K562 (cell line): ENCODE measurements around the gene TACC3. TPM values are rescaled to one million over a fixed set of nuclear protein-coding genes. Genes with fewer than 3 reads are reported as not detected.

Source experiments
- C11orf30 ChIP-seq: fragments of 450-650 bp; IDR thresholded peaks from 2 replicates; pipeline ENCODE4 v1.6.1; 2016; ENCODE audit warnings: low read depth, mild to moderate bottlenecking
- CEBPB ChIP-seq: fragments of 450-650 bp; IDR thresholded peaks from 2 replicates; pipeline ENCODE4 v1.6.1; 2016; ENCODE audit warnings: missing genetic modification characterization, missing compliant biosample characterization
- HMGN3 ChIP-seq: IDR thresholded peaks from 2 replicates; pipeline ENCODE4 v1.6.1; 2011; ENCODE audit warnings: borderline replicate concordance, low read depth, mild to moderate bottlenecking, mixed read lengths, low read length; ENCODE audit not compliant: insufficient read length; ENCODE audit errors: extremely low read depth
- NCOR1 ChIP-seq: fragments of 450-650 bp; IDR thresholded peaks from 2 replicates; pipeline ENCODE4 v1.6.1; 2016; ENCODE audit warnings: mild to moderate bottlenecking, moderate library complexity
- SMARCE1 ChIP-seq: fragments of 450-650 bp; IDR thresholded peaks from 2 replicates; pipeline ENCODE4 v1.7.1; 2016; ENCODE audit warnings: mild to moderate bottlenecking
- ZNF263 ChIP-seq: sonication (generic); formaldehyde crosslinking; IDR thresholded peaks from 2 replicates; pipeline ENCODE4 v1.8.0; 2022; ENCODE audit warnings: mild to moderate bottlenecking, missing genetic modification reagents, borderline replicate concordance
- polyA plus RNA-seq, 8 experiments: library from polyadenylated mRNA; depleted of rRNA in 4 of 8; stranded (reverse) in 5 of 8; unstranded in 3 of 8; fragments of >200 nt; fragmentation: Nextera tagmentation in 2 of 8; fragmentation: Illumina TruSeq in 1 of 8; extraction: Ambion mirVana in 2 of 8; extraction: Trizol in 1 of 8; gene quantifications; 2 replicates each; pipeline versions ENCODE4 v1.2.1 to v1.2.3, GENCODE V29; 2011 to 2014; ENCODE audit warnings: inconsistent platforms in 1 of 8, missing spikeins in 1 of 8
- total RNA-seq, 7 experiments: library from RNA; depleted of rRNA in 6 of 7; stranded (reverse); fragments of >200 nt in 6 of 7; fragmentation: Illumina TruSeq in 2 of 7; extraction: Trizol in 2 of 7; gene quantifications; 2 replicates each; pipeline versions ENCODE4 v1.2.1 to v1.2.3, GENCODE V29; 2011 to 2021; ENCODE audit warnings: low replicate concordance in 1 of 7
- TF ChIP-seq, protein P1 (sequence below): sonication (generic); formaldehyde crosslinking; IDR thresholded peaks from 2 replicates; pipeline ENCODE4 v1.8.0; 2022; ENCODE audit warnings: mild to moderate bottlenecking, missing genetic modification reagents
- TF ChIP-seq, protein P2 (sequence below), 2 experiments: fragments of 450-650 bp; formaldehyde crosslinking in 1 of 2; IDR thresholded peaks; 2 replicates each; pipeline versions ENCODE4 v1.4.0 to v1.6.1; 2014 to 2020; ENCODE audit warnings: mild to moderate bottlenecking in 2 of 2, borderline replicate concordance in 1 of 2, low read depth in 1 of 2
- TF ChIP-seq, protein P3 (sequence below), 2 experiments: IDR thresholded peaks; 2 replicates each; pipeline ENCODE4 v1.6.1; 2012; ENCODE audit warnings: improper control_type of control experiment in 2 of 2, low read depth in 2 of 2, low read length in 2 of 2, borderline replicate concordance in 1 of 2

The TACC3 gene
- total and polyA plus RNA-seq, 9 of the 15 experiments (the other 6 are each of a cell fraction or from before 2014, with no cell fraction given), result 1.9 to 122 (median 55.6) TPM

DNA sequence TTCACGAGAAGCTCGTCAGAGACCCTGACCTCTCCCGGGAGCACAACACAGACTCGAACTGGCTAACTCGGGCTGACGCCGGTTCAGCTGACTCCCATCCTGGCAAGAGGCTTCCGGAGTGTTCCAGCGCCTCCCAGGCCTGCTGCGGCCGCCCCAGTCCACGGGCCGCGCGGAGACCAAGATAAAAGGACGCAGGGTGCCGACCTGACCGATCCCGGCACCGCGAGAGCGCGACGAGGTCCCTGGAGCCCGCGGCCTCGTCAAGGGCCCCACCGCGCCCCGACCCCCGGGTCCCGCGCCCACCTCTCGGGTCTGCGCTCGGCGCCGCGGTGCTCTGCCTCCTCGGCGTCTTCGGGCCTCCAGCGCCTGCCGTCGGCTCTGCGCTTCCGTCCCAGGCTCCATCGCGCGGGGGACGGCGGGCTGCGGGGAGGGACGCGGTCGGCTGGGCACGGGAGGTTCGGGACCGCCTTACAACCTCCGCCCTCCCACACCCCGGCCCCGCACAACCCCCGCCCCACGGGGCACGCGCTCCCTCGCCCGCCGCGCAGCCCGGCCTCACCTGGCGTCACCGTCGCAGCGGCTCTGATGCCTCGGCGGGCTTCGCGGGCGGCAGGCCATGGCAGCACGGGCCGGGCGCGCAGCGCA lies 9.6 kb upstream of the TACC3 start (continued):
- TF ChIP-seq, protein P1, sequence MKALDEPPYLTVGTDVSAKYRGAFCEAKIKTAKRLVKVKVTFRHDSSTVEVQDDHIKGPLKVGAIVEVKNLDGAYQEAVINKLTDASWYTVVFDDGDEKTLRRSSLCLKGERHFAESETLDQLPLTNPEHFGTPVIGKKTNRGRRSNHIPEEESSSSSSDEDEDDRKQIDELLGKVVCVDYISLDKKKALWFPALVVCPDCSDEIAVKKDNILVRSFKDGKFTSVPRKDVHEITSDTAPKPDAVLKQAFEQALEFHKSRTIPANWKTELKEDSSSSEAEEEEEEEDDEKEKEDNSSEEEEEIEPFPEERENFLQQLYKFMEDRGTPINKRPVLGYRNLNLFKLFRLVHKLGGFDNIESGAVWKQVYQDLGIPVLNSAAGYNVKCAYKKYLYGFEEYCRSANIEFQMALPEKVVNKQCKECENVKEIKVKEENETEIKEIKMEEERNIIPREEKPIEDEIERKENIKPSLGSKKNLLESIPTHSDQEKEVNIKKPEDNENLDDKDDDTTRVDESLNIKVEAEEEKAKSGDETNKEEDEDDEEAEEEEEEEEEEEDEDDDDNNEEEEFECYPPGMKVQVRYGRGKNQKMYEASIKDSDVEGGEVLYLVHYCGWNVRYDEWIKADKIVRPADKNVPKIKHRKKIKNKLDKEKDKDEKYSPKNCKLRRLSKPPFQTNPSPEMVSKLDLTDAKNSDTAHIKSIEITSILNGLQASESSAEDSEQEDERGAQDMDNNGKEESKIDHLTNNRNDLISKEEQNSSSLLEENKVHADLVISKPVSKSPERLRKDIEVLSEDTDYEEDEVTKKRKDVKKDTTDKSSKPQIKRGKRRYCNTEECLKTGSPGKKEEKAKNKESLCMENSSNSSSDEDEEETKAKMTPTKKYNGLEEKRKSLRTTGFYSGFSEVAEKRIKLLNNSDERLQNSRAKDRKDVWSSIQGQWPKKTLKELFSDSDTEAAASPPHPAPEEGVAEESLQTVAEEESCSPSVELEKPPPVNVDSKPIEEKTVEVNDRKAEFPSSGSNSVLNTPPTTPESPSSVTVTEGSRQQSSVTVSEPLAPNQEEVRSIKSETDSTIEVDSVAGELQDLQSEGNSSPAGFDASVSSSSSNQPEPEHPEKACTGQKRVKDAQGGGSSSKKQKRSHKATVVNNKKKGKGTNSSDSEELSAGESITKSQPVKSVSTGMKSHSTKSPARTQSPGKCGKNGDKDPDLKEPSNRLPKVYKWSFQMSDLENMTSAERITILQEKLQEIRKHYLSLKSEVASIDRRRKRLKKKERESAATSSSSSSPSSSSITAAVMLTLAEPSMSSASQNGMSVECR (CRISPR knock-in tag), result peak; percentile 53; the same call in 1 of the 2 replicates
- no peak for TF ChIP-seq NCOR1
- TF ChIP-seq, protein P2, sequence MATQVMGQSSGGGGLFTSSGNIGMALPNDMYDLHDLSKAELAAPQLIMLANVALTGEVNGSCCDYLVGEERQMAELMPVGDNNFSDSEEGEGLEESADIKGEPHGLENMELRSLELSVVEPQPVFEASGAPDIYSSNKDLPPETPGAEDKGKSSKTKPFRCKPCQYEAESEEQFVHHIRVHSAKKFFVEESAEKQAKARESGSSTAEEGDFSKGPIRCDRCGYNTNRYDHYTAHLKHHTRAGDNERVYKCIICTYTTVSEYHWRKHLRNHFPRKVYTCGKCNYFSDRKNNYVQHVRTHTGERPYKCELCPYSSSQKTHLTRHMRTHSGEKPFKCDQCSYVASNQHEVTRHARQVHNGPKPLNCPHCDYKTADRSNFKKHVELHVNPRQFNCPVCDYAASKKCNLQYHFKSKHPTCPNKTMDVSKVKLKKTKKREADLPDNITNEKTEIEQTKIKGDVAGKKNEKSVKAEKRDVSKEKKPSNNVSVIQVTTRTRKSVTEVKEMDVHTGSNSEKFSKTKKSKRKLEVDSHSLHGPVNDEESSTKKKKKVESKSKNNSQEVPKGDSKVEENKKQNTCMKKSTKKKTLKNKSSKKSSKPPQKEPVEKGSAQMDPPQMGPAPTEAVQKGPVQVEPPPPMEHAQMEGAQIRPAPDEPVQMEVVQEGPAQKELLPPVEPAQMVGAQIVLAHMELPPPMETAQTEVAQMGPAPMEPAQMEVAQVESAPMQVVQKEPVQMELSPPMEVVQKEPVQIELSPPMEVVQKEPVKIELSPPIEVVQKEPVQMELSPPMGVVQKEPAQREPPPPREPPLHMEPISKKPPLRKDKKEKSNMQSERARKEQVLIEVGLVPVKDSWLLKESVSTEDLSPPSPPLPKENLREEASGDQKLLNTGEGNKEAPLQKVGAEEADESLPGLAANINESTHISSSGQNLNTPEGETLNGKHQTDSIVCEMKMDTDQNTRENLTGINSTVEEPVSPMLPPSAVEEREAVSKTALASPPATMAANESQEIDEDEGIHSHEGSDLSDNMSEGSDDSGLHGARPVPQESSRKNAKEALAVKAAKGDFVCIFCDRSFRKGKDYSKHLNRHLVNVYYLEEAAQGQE (IDR thresholded peaks at IDR 0.05; ENCODE audit: borderline replicate concordance), result peak; percentile 86
- TF ChIP-seq, protein P2 (CRISPR knock-in tag; IDR thresholded peaks at IDR 0.05; ENCODE audit: low read depth), result no peak
- TF ChIP-seq C11orf30, result no peak
- peak; percentile 48 for TF ChIP-seq HMGN3
- TF ChIP-seq, protein P3, sequence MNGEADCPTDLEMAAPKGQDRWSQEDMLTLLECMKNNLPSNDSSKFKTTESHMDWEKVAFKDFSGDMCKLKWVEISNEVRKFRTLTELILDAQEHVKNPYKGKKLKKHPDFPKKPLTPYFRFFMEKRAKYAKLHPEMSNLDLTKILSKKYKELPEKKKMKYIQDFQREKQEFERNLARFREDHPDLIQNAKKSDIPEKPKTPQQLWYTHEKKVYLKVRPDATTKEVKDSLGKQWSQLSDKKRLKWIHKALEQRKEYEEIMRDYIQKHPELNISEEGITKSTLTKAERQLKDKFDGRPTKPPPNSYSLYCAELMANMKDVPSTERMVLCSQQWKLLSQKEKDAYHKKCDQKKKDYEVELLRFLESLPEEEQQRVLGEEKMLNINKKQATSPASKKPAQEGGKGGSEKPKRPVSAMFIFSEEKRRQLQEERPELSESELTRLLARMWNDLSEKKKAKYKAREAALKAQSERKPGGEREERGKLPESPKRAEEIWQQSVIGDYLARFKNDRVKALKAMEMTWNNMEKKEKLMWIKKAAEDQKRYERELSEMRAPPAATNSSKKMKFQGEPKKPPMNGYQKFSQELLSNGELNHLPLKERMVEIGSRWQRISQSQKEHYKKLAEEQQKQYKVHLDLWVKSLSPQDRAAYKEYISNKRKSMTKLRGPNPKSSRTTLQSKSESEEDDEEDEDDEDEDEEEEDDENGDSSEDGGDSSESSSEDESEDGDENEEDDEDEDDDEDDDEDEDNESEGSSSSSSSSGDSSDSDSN (IDR thresholded peaks at IDR 0.05; ENCODE audit: borderline replicate concordance in 1 of 2, low read depth in 2 of 2, low read length in 2 of 2), result peak in 1 of 2 experiments; percentile 85; a peak in 1 of 4 replicates
- TF ChIP-seq SMARCE1, result no peak
- no peak for TF ChIP-seq CEBPB (tag)
- peak; percentile 78 for TF ChIP-seq ZNF263 (CRISPR knock-in tag)
